Activated CD8-positive, alpha-beta memory T cell treated with anti-CD3 and anti-CD28 coated beads, Interleukin-2, amount 10 ng/mL, durations not matched to agents 7 days and 5 days (primary cell): ENCODE measurements around the gene TSPAN9. TPM values are rescaled to one million over a fixed set of nuclear protein-coding genes. Genes with fewer than 3 reads are reported as not detected.

Experiments
- ATAC-seq: fragments of 150-1000 bp; cut with Tn5 transposase; one replicate; pipeline ENCODE4 v1.10.0; 2021; ENCODE audit warnings: moderate library complexity
- CTCF ChIA-PET: fragments of 350-600 bp; sonication (Branson Sonifier 250); formaldehyde crosslinking; loops from one replicate; lab custom pipeline; 2021; ENCODE audit warnings: antibody characterized with exemption; lab: Charles Lee
- DNase-seq: peaks from one replicate; pipeline ENCODE4 v3.0.0-alpha.2; 2020
- H3K27ac Mint-ChIP-seq: one replicate; pipeline ENCODE4 v1.8.0; 2021; ENCODE audit warnings: mild to moderate bottlenecking, mixed read lengths
- H3K27me3 Mint-ChIP-seq: one replicate; pipeline ENCODE4 v1.8.0; 2021; ENCODE audit warnings: mixed read lengths
- H3K36me3 Mint-ChIP-seq: one replicate; pipeline ENCODE4 v1.8.0; 2021; ENCODE audit warnings: mild to moderate bottlenecking, mixed read lengths
- H3K4me1 Mint-ChIP-seq: one replicate; pipeline ENCODE4 v1.8.0; 2021; ENCODE audit warnings: mixed read lengths
- H3K4me3 Mint-ChIP-seq: one replicate; pipeline ENCODE4 v1.8.0; 2021; ENCODE audit warnings: mild to moderate bottlenecking, moderate library complexity, mixed read lengths
- H3K9me3 Mint-ChIP-seq: one replicate; pipeline ENCODE4 v1.8.0; 2022; ENCODE audit warnings: low read depth, mixed read lengths
- total RNA-seq, 2 experiments: library from RNA; stranded (reverse); gene quantifications; one replicate each; pipeline ENCODE4 v1.2.3, GENCODE V29; 2021

Gene TSPAN9
- total RNA-seq, 2 experiments from 2014 or later: not detected

- H3K4me3 Mint-ChIP-seq: no peak overlapping the region
- no peak overlapping the region for H3K27ac Mint-ChIP-seq
- H3K36me3 Mint-ChIP-seq: no peaks in the 10 kb centered on the region
- no peak for ATAC-seq
- no peaks in the 10 kb centered on the region for H3K9me3 Mint-ChIP-seq
- H3K4me1 Mint-ChIP-seq: no peaks in the 10 kb centered on the region
- peaks cover 11% of the 10 kb centered on the region for H3K27me3 Mint-ChIP-seq
- no peak for DNase-seq
- CTCF ChIA-PET: no interaction called here
Observed at GRCh38 chr12:3222979-3223378, 145.8 kb downstream of the TSPAN9 start.

- Mint-ChIP-seq H3K27me3 (peaks cover 11% of the 10 kb centered on the region), H3K9me3 (no peaks in the 10 kb centered on the region), H3K27ac (no peak overlapping the region), H3K36me3 (no peaks in the 10 kb centered on the region), H3K4me3 (no peak overlapping the region), H3K4me1 (no peaks in the 10 kb centered on the region)
- CTCF ChIA-PET: interaction anchor here (1.3 kb wide), 1 partner anchor 21 kb away, joined by 4 read pairs; no protein-coding TSS in a partner anchor
- no peak for ATAC-seq
- no peak for DNase-seq
Observed at GRCh38 chr12:3223601-3224529, 146.7 kb downstream of the TSPAN9 start.

- H3K9me3 Mint-ChIP-seq: no peaks in the 10 kb centered on the region
Observed at GRCh38 chr12:3224530-3224903, 147.3 kb downstream of the TSPAN9 start.

GRCh38 chr12:3225154-3225795 is 148.1 kb downstream of the TSPAN9 start:
- Mint-ChIP-seq H3K36me3 (no peaks in the 10 kb centered on the region), H3K27ac (no peak overlapping the region), H3K9me3 (no peaks in the 10 kb centered on the region), H3K4me3 (no peak overlapping the region), H3K27me3 (peaks cover 14% of the 10 kb centered on the region), H3K4me1 (no peaks in the 10 kb centered on the region)
- DNase-seq: no peak
- CTCF ChIA-PET: interaction anchor here (1.3 kb wide), 1 partner anchor 22 kb away, joined by 4 read pairs; no protein-coding TSS in a partner anchor
- no peak for ATAC-seq

More at GRCh38 chr12:3224530-3224903, 147.3 kb downstream of the TSPAN9 start:
- peaks cover 11% of the 10 kb centered on the region for H3K27me3 Mint-ChIP-seq
- no peaks in the 10 kb centered on the region for H3K36me3 Mint-ChIP-seq
- DNase-seq (no peak), ATAC-seq (no peak)
- no peak overlapping the region for H3K4me3 Mint-ChIP-seq
- H3K4me1 Mint-ChIP-seq: no peaks in the 10 kb centered on the region
- CTCF ChIA-PET: interaction anchor here (1.3 kb wide), 1 partner anchor 22 kb away, joined by 4 read pairs; no protein-coding TSS in a partner anchor
- no peak overlapping the region for H3K27ac Mint-ChIP-seq

GRCh38 chr12:3225796-3226180 is 148.6 kb downstream of the TSPAN9 start:
- no peaks in the 10 kb centered on the region for H3K36me3 Mint-ChIP-seq
- ATAC-seq: no peak
- no peaks in the 10 kb centered on the region for H3K4me1 Mint-ChIP-seq
- CTCF ChIA-PET: no interaction called here
- no peak for DNase-seq
- H3K9me3 Mint-ChIP-seq: no peaks in the 10 kb centered on the region
- no peak overlapping the region for H3K27ac Mint-ChIP-seq
- H3K27me3 Mint-ChIP-seq: peaks cover 14% of the 10 kb centered on the region
- no peak overlapping the region for H3K4me3 Mint-ChIP-seq

- Mint-ChIP-seq H3K36me3 (no peaks in the 10 kb centered on the region), H3K4me1 (no peaks in the 10 kb centered on the region), H3K27ac (no peak overlapping the region), H3K4me3 (no peak overlapping the region), H3K9me3 (no peaks in the 10 kb centered on the region), H3K27me3 (peaks cover 17% of the 10 kb centered on the region)
- CTCF ChIA-PET: no interaction called here
- ATAC-seq (no peak), DNase-seq (no peak)
Observed at GRCh38 chr12:3226264-3226663, 149.1 kb downstream of the TSPAN9 start.

- Mint-ChIP-seq H3K27ac (no peak overlapping the region), H3K27me3 (peaks cover 17% of the 10 kb centered on the region), H3K4me1 (no peaks in the 10 kb centered on the region), H3K9me3 (no peaks in the 10 kb centered on the region), H3K36me3 (no peaks in the 10 kb centered on the region), H3K4me3 (no peak overlapping the region)
- no peak for ATAC-seq
- CTCF ChIA-PET: no interaction called here
- no peak for DNase-seq
Observed at GRCh38 chr12:3227076-3227975, 150.1 kb downstream of the TSPAN9 start.

- no peak for ATAC-seq
- no peaks in the 10 kb centered on the region for H3K4me1 Mint-ChIP-seq
- peaks cover 18% of the 10 kb centered on the region for H3K27me3 Mint-ChIP-seq
- CTCF ChIA-PET: no interaction called here
- DNase-seq: no peak
- no peak overlapping the region for H3K27ac Mint-ChIP-seq
- H3K9me3 Mint-ChIP-seq: no peaks in the 10 kb centered on the region
- no peak overlapping the region for H3K4me3 Mint-ChIP-seq
- no peaks in the 10 kb centered on the region for H3K36me3 Mint-ChIP-seq
Observed at GRCh38 chr12:3228552-3228951, 151.4 kb downstream of the TSPAN9 start.

GRCh38 chr12:3229577-3229976 is 152.4 kb downstream of the TSPAN9 start:
- no peak for DNase-seq
- Mint-ChIP-seq H3K4me3 (no peak overlapping the region), H3K27me3 (peaks cover 20% of the 10 kb centered on the region), H3K4me1 (no peaks in the 10 kb centered on the region), H3K27ac (no peak overlapping the region), H3K9me3 (no peaks in the 10 kb centered on the region), H3K36me3 (no peaks in the 10 kb centered on the region)
- ATAC-seq: no peak
- CTCF ChIA-PET: interaction anchor here (1.6 kb wide), 1 partner anchor 46 kb away, joined by 4 read pairs; no protein-coding TSS in a partner anchor

- H3K9me3 Mint-ChIP-seq: no peaks in the 10 kb centered on the region
Observed at GRCh38 chr12:3230758-3231375, 153.7 kb downstream of the TSPAN9 start.

GRCh38 chr12:3231399-3231876 is 154.3 kb downstream of the TSPAN9 start:
- CTCF ChIA-PET: no interaction called here
- no peak overlapping the region for H3K27ac Mint-ChIP-seq
- no peak for DNase-seq
- no peaks in the 10 kb centered on the region for H3K4me1 Mint-ChIP-seq
- ATAC-seq: no peak
- H3K27me3 Mint-ChIP-seq: peaks cover 21% of the 10 kb centered on the region
- H3K36me3 Mint-ChIP-seq: no peaks in the 10 kb centered on the region
- no peaks in the 10 kb centered on the region for H3K9me3 Mint-ChIP-seq
- H3K4me3 Mint-ChIP-seq: no peak overlapping the region

More at GRCh38 chr12:3230758-3231375, 153.7 kb downstream of the TSPAN9 start:
- CTCF ChIA-PET: interaction anchor here (1.6 kb wide), 1 partner anchor 45 kb away, joined by 4 read pairs; no protein-coding TSS in a partner anchor
- Mint-ChIP-seq H3K4me3 (no peak overlapping the region), H3K27ac (no peak overlapping the region), H3K27me3 (peaks cover 21% of the 10 kb centered on the region), H3K4me1 (no peaks in the 10 kb centered on the region), H3K36me3 (no peaks in the 10 kb centered on the region)
- ATAC-seq (no peak), DNase-seq (no peak)

- Mint-ChIP-seq H3K27ac (no peak overlapping the region), H3K27me3 (peaks cover 31% of the 10 kb centered on the region), H3K36me3 (no peaks in the 10 kb centered on the region), H3K4me3 (no peak overlapping the region), H3K9me3 (no peaks in the 10 kb centered on the region), H3K4me1 (no peaks in the 10 kb centered on the region)
- ATAC-seq (no peak), DNase-seq (no peak)
- CTCF ChIA-PET: interaction anchor here (1.3 kb wide), 1 partner anchor 66 kb away, joined by 4 read pairs; no protein-coding TSS in a partner anchor
Observed at GRCh38 chr12:3233797-3234196, 156.6 kb downstream of the TSPAN9 start.
